Activated CD4-positive, alpha-beta memory T cell treated with anti-CD3 and anti-CD28 coated beads for 36 hours (primary cell): Measurements from ENCODE around the gene MFSD2B. TPM values are rescaled to one million over a fixed set of nuclear protein-coding genes. Genes with fewer than 3 reads are reported as not detected.

Source experiments
- CTCF ChIA-PET: fragments of 350-600 bp; sonication (Branson Sonifier 250); formaldehyde crosslinking; loops from one replicate; lab custom pipeline; 2021; ENCODE audit warnings: antibody characterized with exemption, inconsistent platforms; lab: Charles Lee
- POLR2A ChIA-PET: fragments of 350-600 bp; sonication (Branson Sonifier 250); formaldehyde crosslinking; loops from one replicate; lab custom pipeline; 2021; ENCODE audit warnings: antibody characterized with exemption; lab: Charles Lee
- DNase-seq: peaks from one replicate; pipeline ENCODE4 v3.0.0-alpha.2; 2020
- H3K27ac Mint-ChIP-seq: one replicate; pipeline ENCODE4 v1.8.0; 2021; ENCODE audit warnings: mixed read lengths
- H3K27me3 Mint-ChIP-seq: one replicate; pipeline ENCODE4 v1.8.0; 2021; ENCODE audit warnings: mixed read lengths
- H3K36me3 Mint-ChIP-seq: one replicate; pipeline ENCODE4 v1.8.0; 2021; ENCODE audit warnings: mixed read lengths
- H3K4me1 Mint-ChIP-seq: one replicate; pipeline ENCODE4 v1.8.0; 2021; ENCODE audit warnings: low read depth, mixed read lengths
- H3K4me3 Mint-ChIP-seq: one replicate; pipeline ENCODE4 v1.8.0; 2021; ENCODE audit warnings: mild to moderate bottlenecking, mixed read lengths
- H3K9me3 Mint-ChIP-seq: one replicate; pipeline ENCODE4 v1.8.0; 2021; ENCODE audit warnings: mixed read lengths
- intact Hi-C: fragments of 100-400 bp; cut with micrococcal nuclease; formaldehyde crosslinking; loops from one replicate; pipeline ENCODE4 v1.15.1; 2023
- total RNA-seq, 2 experiments: library from RNA; stranded (reverse); gene quantifications; one replicate each; pipeline ENCODE4 v1.2.3, GENCODE V29; 2021

The MFSD2B gene
- total RNA-seq, 2 experiments from 2014 or later: 0.39 TPM; not detected in 1

DNA sequence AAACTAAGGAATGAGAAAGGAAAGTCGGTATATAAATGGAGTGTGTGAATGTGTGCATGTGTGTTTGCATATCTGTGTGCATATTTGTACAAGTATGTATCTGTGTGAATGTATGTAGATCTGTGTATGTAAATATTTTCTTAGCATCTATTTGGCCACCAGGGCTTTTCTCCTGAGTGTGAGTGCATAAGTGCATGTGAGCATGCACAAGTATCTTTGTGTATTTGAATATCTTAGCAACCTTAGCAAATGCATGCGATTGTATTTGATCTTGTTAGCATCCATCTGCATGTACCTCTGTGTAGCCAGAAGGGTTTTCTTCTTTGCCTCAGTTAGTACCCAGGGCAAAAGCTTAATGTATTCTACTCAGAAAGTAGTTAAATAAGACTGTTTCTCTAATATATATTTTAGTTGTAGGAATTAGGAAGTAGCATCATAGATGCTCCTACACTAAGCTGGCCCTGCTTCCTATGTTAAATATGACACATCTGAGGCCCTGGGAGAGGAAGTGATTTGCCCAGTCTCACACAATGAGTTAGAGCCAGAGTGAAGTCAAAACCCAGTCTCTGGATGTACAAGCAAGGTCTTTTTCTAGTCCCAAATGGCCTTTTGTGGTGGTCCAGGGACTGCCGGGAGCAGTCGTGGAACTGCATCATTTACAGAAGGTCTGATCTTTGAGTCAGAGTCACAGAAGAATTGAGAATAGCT is 48.8 kb downstream of the MFSD2B start:
- intact Hi-C loops: no loop called here
- Mint-ChIP-seq H3K36me3 (no peaks in the 10 kb centered on the region), H3K27me3 (no peaks in the 10 kb centered on the region), H3K27ac (no peak overlapping the region), H3K4me1 (peaks cover 7% of the 10 kb centered on the region), H3K4me3 (no peak overlapping the region), H3K9me3 (no peaks in the 10 kb centered on the region)
- ChIA-PET CTCF (interaction anchor here (1.0 to 4.3 kb wide), 2 partner anchors 25 to 234 kb away, joined by 3 to 14 read pairs; partner anchors contain the start of gene TP53I3), POLR2A (interaction anchor here (0.6 kb wide), 1 partner anchor 350 kb away, joined by 3 read pairs; no protein-coding TSS in a partner anchor)
- no peak for DNase-seq

DNA sequence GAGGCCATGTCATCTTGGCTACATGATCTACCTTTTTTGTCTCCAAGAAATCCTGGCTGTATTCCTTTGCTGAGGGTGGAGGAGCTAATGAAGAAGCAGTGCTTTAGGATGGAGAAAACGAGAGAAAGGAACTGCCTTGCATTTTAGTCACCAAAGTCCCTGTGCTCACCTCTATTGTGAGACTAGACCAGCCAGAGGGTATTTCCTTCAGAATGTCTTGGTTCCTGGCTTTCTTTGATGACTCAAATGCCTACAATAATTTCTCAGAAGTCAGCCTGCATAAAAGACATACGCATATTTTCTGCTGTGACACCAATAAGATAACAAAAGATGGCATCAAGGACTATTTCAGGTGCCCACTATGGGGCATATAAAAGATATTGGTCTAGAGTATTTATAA is 55.5 kb downstream of the MFSD2B start:
- H3K4me3 Mint-ChIP-seq: no peak overlapping the region
- H3K4me1 Mint-ChIP-seq: peaks cover 14% of the 10 kb centered on the region
- no peaks in the 10 kb centered on the region for H3K27me3 Mint-ChIP-seq
- ChIA-PET CTCF (interaction anchor here (0.9 to 2.3 kb wide), 3 partner anchors 18 to 241 kb away, joined by 3 to 10 read pairs (median 5); partner anchors contain the start of gene TP53I3), POLR2A (interaction anchor here (0.6 to 1.6 kb wide), 3 partner anchors 11 to 267 kb away, joined by 3 to 4 read pairs (median 3); partner anchors contain the start of genes ATAD2B and SF3B6)
- H3K36me3 Mint-ChIP-seq: peaks cover 20% of the 10 kb centered on the region
- intact Hi-C loops: no loop called here
- no peaks in the 10 kb centered on the region for H3K9me3 Mint-ChIP-seq
- DNase-seq: no peak
- H3K27ac Mint-ChIP-seq: peak overlapping the region; percentile 10

DNA sequence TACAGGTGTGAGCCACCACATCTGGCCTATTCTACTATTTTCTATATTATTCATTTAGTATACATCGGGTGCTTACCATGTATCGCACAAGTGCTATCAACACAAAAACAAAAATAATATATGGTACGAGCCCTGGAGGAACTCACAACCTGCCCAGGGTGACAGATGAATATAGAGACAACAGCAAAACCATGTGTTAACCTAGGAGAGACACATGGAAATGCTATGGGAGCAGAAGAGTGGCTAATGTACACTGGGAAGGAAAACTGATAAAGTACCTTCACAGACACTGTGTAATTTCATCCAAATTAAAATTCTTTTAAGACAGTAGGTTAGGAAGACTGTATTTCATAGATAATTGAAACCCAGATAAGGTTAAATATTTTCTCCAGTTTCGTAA is 62.4 kb downstream of the MFSD2B start:
- H3K4me3 Mint-ChIP-seq: no peak overlapping the region
- H3K27me3 Mint-ChIP-seq: no peaks in the 10 kb centered on the region
- intact Hi-C loops: no loop called here
- DNase-seq: no peak
- no peaks in the 10 kb centered on the region for H3K9me3 Mint-ChIP-seq
- CTCF ChIA-PET: interaction anchor here (2.8 kb wide), 1 partner anchor 12 kb away, joined by 21 read pairs; the partner anchor contains the start of gene TP53I3
- H3K4me1 Mint-ChIP-seq: peaks cover 25% of the 10 kb centered on the region
- H3K36me3 Mint-ChIP-seq: peaks cover 22% of the 10 kb centered on the region
- no peak overlapping the region for H3K27ac Mint-ChIP-seq
- POLR2A ChIA-PET: interaction anchor here (1.4 to 1.5 kb wide), 2 partner anchors 25 to 145 kb away, joined by 3 read pairs; partner anchors contain the start of gene WDCP

DNA sequence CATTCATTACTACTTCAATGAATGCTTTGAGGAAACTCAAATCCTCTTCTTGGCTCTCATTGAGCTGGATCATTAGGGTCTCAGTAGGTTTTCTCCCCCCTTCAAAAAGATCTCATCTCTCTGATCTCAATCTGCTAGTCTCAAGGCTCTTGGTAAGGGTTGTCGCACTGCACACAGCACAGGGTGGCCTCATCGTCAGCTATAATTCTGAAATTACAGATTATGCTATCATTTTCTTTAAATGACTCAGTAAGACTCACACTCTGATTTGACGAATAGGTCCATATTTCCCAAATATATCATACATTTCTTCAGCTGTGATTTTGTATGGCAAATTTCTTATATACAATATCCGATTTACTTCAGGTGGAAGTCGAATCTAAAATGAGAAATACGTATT is 63.9 kb downstream of the MFSD2B start:
- Mint-ChIP-seq H3K27me3 (no peaks in the 10 kb centered on the region), H3K4me1 (peaks cover 32% of the 10 kb centered on the region), H3K9me3 (no peaks in the 10 kb centered on the region), H3K36me3 (peaks cover 14% of the 10 kb centered on the region), H3K27ac (peak overlapping the region; percentile 75), H3K4me3 (peak overlapping the region; percentile 33)
- intact Hi-C loops: no loop called here
- POLR2A ChIA-PET: interaction anchor here (0.9 to 1.5 kb wide), 3 partner anchors 27 to 146 kb away, joined by 3 to 4 read pairs (median 3); partner anchors contain the start of genes UBXN2A and WDCP
- CTCF ChIA-PET: interaction anchor here (0.6 to 2.8 kb wide), 3 partner anchors 10 to 147 kb away, joined by 4 to 21 read pairs (median 4); partner anchors contain the start of genes ATAD2B and TP53I3
- peak; percentile 36 for DNase-seq

DNA sequence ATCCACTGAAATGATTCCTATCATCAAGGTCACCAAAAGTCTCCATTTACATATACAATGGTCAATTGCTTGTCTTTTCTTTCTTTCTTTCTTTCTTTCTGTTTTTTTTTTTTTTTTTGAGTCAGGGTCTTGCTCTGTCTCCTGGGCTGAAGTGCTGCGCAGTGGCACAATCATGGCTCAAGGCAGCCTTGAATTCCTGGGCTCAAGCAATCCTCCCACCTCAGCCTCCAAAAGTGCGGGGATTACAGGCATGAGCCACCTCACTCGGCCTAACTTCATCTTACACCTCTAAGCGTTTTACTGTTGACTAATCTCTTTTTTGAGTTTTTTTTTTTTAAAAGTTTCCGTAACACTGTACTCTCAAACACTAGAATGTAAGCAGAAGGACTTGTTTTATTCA is 65.4 kb downstream of the MFSD2B start:
- H3K4me3 Mint-ChIP-seq: peak overlapping the region; percentile 93
- no peak for DNase-seq
- ChIA-PET CTCF (no interaction called here), POLR2A (interaction anchor here (1.8 kb wide), 1 partner anchor 9 kb away, joined by 5 read pairs; the partner anchor contains the start of gene TP53I3)
- H3K27me3 Mint-ChIP-seq: no peaks in the 10 kb centered on the region
- no peaks in the 10 kb centered on the region for H3K9me3 Mint-ChIP-seq
- peak overlapping the region; percentile 89 for H3K27ac Mint-ChIP-seq
- peaks cover 10% of the 10 kb centered on the region for H3K36me3 Mint-ChIP-seq
- peaks cover 32% of the 10 kb centered on the region for H3K4me1 Mint-ChIP-seq
- intact Hi-C loops: no loop called here

Other genes with a start within 250 kb of the MFSD2B start
- gene ATAD2B, start 83.0 kb upstream of the MFSD2B start, total RNA-seq: 10 to 100 TPM; 13.2 to 14.3 TPM
- gene UBXN2A, start 69.6 kb upstream of the MFSD2B start, total RNA-seq: 10 to 100 TPM; 11.8 to 12.2 TPM
- gene WDCP, start 37.3 kb downstream of the MFSD2B start, total RNA-seq: 10 to 100 TPM; 18.4 to 21.2 TPM
- 1 to 10 TPM; 3.4 to 3.7 TPM for gene FKBP1B, start 39.7 kb downstream of the MFSD2B start, total RNA-seq
- 100 to 1,000 TPM; 145 to 148 TPM for gene SF3B6, start 66.2 kb downstream of the MFSD2B start, total RNA-seq
- gene TP53I3, start 74.7 kb downstream of the MFSD2B start, total RNA-seq: under 1 TPM; 0.90 to 0.94 TPM
- gene PFN4, start 113.2 kb downstream of the MFSD2B start, total RNA-seq: under 1 TPM in 1 of 2 experiments, not detected in 1; 0.40 TPM
- 1 to 10 TPM; 6.5 to 7.2 TPM for gene FAM228B, start 113.4 kb downstream of the MFSD2B start, total RNA-seq
- gene FAM228A, start 165.0 kb downstream of the MFSD2B start, total RNA-seq: under 1 TPM; 0.12 to 0.17 TPM